Measurements from ENCODE around the gene MMP13.
"Not testable (repeated sequence)": the region's sequence is repeated elsewhere in the genome, so short reads cannot be mapped to it uniquely, and the experiment has no call there.

MMP13 gene

GRCh38 chr11:102936864-102937509 lies 18.5 kb downstream of the MMP13 start:
- DNase-seq (ENCODE audit: low read depth in 2 of 2): no peak

DNA sequence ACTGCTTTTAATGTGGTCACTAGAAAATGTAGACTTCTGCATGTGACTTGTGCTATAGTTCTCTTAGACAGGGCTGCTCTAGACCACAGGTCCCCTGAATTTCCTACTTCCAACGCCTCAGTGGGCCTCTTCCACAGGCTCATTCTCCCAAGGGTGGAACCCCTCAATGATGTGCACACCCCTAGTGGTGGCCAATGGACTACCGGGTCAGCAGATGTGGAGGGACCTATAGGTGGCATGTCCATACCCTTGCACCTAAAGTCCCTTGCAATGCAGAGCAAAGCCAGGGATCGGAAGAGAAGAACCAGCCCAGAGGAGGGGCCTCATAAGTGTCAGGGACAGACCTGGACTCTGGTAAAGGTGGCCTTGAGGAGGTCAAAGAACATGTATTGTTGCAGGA lies 20.0 kb downstream of the MMP13 start:
- no peak for DNase-seq (ENCODE audit: low read depth in 2 of 2)

DNA sequence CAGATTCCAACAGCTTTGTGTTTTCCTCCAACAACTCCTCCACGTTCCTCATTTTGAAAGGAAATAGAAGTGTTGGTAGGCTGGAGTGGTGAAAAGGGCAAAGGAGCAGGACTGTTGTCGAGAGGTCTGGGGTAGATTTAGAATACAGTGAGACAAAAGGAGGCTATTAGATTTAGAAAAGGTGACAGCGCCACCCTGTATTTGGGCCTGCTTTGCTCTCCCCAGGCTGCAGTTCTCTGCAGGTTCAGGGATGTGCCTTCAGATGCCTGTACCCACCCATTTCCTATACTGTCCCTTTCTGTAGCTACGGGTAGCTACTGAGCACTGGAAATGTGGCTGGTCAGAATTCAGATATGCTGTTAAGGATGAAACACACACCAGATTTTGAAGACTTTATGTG lies 20.8 kb downstream of the MMP13 start:
- no peak for DNase-seq (ENCODE audit: low read depth in 2 of 2)

GRCh38 chr11:102933627-102934026 lies 21.9 kb downstream of the MMP13 start:
- no peak for DNase-seq (ENCODE audit: low read depth in 2 of 2)

- no peak for DNase-seq (ENCODE audit: low read depth in 2 of 2)
Measured at GRCh38 chr11:102932678-102933077, 22.9 kb downstream of the MMP13 start.

DNA sequence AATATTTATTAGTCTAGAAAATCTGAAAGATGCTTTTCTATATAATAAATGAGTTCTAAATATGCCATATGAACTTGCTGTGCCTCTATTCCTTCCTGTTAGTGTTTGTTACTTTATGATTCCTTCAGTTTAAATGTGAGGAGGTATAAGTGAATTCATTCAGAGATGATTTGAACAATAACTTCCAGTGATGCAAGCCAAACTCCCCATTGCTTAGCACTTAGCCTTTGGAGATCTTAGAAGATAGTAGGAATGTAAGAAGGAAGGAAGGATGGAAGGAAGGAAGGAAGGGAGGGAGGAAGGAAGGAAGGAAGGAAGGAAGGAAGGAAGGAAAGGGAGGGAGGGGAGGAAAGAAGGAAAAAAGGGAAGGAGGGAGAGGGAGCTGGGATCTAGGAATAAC lies 25.1 kb downstream of the MMP13 start:
- no peak for DNase-seq (ENCODE audit: low read depth in 2 of 2)

- no peak for DNase-seq (ENCODE audit: low read depth in 2 of 2)
Measured at GRCh38 chr11:102929972-102930371, 25.6 kb downstream of the MMP13 start.

DNA sequence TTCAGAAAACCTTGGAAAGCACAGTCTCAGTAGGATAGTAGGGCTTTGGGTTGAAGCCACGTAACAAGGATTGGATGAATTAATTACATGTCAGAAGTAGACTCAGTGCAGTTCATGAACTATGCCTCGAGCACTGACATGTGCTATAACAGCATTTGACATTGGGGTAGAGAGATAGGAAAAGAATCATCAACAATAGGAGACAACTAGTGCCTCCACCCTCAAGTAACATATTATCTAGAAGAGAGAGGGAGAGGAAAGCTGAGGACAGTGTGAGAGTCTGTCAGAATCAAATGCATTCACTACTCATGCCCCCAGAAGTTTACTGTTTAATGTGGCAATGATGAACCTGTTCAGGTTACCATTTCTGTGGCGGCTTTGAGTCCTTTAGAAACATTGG lies 26.4 kb downstream of the MMP13 start:
- no peak for DNase-seq (ENCODE audit: low read depth in 2 of 2)

GRCh38 chr11:102928247-102928646 lies 27.3 kb downstream of the MMP13 start:
- DNase-seq (ENCODE audit: low read depth in 2 of 2): no peak

DNA sequence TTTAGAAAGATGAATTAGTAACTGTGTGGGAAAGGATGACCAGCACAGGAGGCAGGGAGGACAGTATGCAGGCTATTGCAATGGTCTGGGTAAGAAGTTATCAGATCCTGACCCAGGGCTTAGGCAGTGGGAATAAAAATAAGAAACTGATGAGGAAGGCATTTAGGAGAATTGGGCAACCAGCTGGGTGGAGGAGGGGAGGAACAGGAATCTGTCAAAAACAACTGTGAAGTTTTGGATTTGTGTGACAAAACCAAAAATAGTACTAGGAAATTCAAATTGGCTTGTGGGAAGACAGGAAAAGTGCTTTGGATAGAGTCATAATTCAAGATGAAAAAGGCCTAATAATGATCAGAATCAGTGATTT lies 27.9 kb downstream of the MMP13 start:
- DNase-seq (ENCODE audit: low read depth in 2 of 2): no peak

- no peak for DNase-seq (ENCODE audit: low read depth in 2 of 2)
Measured at GRCh38 chr11:102926961-102927623, 28.4 kb downstream of the MMP13 start.

- no peak for DNase-seq (ENCODE audit: low read depth in 2 of 2)
Measured at GRCh38 chr11:102926517-102926916, 29.0 kb downstream of the MMP13 start.

GRCh38 chr11:102925988-102926387 lies 29.5 kb downstream of the MMP13 start:
- no peak for DNase-seq (ENCODE audit: low read depth in 2 of 2)

GRCh38 chr11:102924851-102925380 lies 30.6 kb downstream of the MMP13 start:
- no peak for DNase-seq (ENCODE audit: low read depth in 2 of 2)

- DNase-seq (ENCODE audit: low read depth in 2 of 2): no peak
Measured at GRCh38 chr11:102921587-102922220, 33.8 kb downstream of the MMP13 start.

GRCh38 chr11:102920118-102920684 lies 35.3 kb downstream of the MMP13 start:
- no peak for DNase-seq (ENCODE audit: low read depth in 2 of 2)

DNA sequence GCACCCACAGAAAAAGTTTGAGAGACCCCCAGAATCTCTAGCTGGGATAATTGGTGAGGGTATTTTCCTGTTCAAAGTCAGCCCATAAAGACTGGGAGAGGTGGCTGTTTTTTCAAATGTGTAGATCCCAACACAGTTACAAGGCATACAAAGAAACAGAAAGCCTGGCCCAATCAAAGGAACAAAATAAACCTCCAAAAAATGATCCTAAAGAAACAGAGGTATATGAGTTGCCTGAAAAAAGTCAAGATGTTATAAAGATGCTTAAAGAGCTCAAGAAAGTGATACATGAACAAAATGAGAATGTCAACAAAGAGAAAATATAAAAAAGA lies 40.5 kb downstream of the MMP13 start:
- DNase-seq (ENCODE audit: low read depth in 2 of 2): no peak

- no peak for DNase-seq (ENCODE audit: low read depth in 2 of 2)
Measured at GRCh38 chr11:102914238-102915043, 41.1 kb downstream of the MMP13 start.

DNA sequence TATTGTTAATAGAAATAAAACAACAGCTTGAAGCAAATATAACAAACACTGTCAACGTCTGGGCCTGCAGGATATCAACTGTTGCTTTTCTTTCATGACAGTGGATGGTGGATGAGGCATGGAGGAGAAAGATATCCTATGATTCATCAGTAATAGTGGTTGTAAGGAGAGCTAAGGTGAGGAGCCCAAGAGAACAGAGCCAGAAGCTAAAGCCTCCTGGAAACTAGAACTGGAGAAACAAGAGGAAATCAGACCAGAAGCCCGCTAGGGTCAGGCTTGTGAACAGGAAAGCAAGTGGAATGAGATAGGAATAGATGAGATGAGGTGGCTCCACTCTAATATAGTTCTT lies 43.1 kb downstream of the MMP13 start:
- DNase-seq (ENCODE audit: low read depth in 2 of 2): no peak

GRCh38 chr11:102911758-102912481 lies 43.6 kb downstream of the MMP13 start:
- DNase-seq (ENCODE audit: low read depth in 2 of 2): no peak

- not testable (repeated sequence) for DNase-seq (ENCODE audit: low read depth in 2 of 2)
Measured at GRCh38 chr11:102905848-102906247, 49.7 kb downstream of the MMP13 start.
